Liver (tissue), 9 donors: ENCODE data around the gene EIPR1. TPM values are rescaled to one million over a fixed set of nuclear protein-coding genes. Genes with fewer than 3 reads are reported as not detected.
A peak's percentile ranks its signal among the peaks of the same experiment; 100 is the strongest.
"Not testable (repeated sequence)": the region's sequence is repeated elsewhere in the genome, so short reads cannot be mapped to it uniquely, and the experiment has no call there.

ENCODE experiments used
- DNase-seq: peaks from one replicate; pipeline ENCODE4 v3.0.0-alpha.2; 2017; ENCODE audit warnings: low spot score
- H3K27ac ChIP-seq, 2 donors: one replicate each; pipeline ENCODE4 v1.7.0; 2013; ENCODE audit warnings: inconsistent platforms in 2 of 2, low read length in 2 of 2, control low read depth in 1 of 2, low read depth in 1 of 2, mild to moderate bottlenecking in 1 of 2
- H3K27me3 ChIP-seq, 4 donors: one replicate each; pipeline versions ENCODE4 v1.6.1 to v1.7.0; 2013; ENCODE audit warnings: low read length in 3 of 4, inconsistent platforms in 1 of 4, mild to moderate bottlenecking in 1 of 4, moderate library complexity in 1 of 4; ENCODE audit not compliant: control insufficient read depth in 4 of 4, insufficient read depth in 4 of 4
- H3K36me3 ChIP-seq, 4 donors: one replicate each; pipeline versions ENCODE4 v1.6.1 to v1.7.0; 2013; ENCODE audit warnings: low read length in 3 of 4, mild to moderate bottlenecking in 3 of 4, low read depth in 1 of 4, moderate library complexity in 1 of 4; ENCODE audit not compliant: control insufficient read depth in 4 of 4, insufficient read depth in 3 of 4
- H3K4me1 ChIP-seq, 4 donors: one replicate each; pipeline versions ENCODE4 v1.6.1 to v1.7.0; 2013; ENCODE audit warnings: low read length in 3 of 4, mild to moderate bottlenecking in 3 of 4, moderate library complexity in 1 of 4; ENCODE audit not compliant: control insufficient read depth in 4 of 4, insufficient read depth in 4 of 4
- H3K4me3 ChIP-seq, 3 donors: one replicate each; pipeline versions ENCODE4 v1.6.1 to v1.7.0; 2013; ENCODE audit warnings: low read length in 3 of 3, control low read depth in 1 of 3, low read depth in 1 of 3, mild to moderate bottlenecking in 1 of 3
- H3K9ac ChIP-seq, 2 donors: one replicate each; pipeline ENCODE4 v1.7.0; 2013; ENCODE audit warnings: low read length in 2 of 2, mild to moderate bottlenecking in 2 of 2, moderate library complexity in 2 of 2, control low read depth in 1 of 2, low read depth in 1 of 2
- H3K9me3 ChIP-seq, 4 donors: one replicate each; pipeline versions ENCODE4 v1.6.1 to v1.7.0; 2013; ENCODE audit warnings: low read length in 3 of 4; ENCODE audit not compliant: control insufficient read depth in 4 of 4
- EGR1 ChIP-seq, 2 donors: IDR thresholded peaks; 2 replicates each; pipeline ENCODE4 v1.6.1; 2016 to 2018; ENCODE audit warnings: antibody characterized with exemption in 2 of 2, low read depth in 2 of 2
- FOXA1 ChIP-seq: IDR thresholded peaks from 2 replicates; pipeline ENCODE4 v1.6.1; 2016; ENCODE audit warnings: antibody characterized with exemption
- FOXA2 ChIP-seq: IDR thresholded peaks from 2 replicates; pipeline ENCODE4 v1.6.1; 2016; ENCODE audit warnings: antibody characterized with exemption
- HNF4A ChIP-seq, 2 donors: conservative IDR thresholded peaks; 2 replicates each; pipeline ENCODE4 v1.6.1; 2016; ENCODE audit warnings: antibody characterized with exemption in 2 of 2, mild to moderate bottlenecking in 2 of 2
- JUND ChIP-seq, 2 donors: IDR thresholded peaks; 2 replicates each; pipeline ENCODE4 v1.6.1; 2016; ENCODE audit warnings: antibody characterized with exemption in 2 of 2
- NR2F2 ChIP-seq: IDR thresholded peaks from 2 replicates; pipeline ENCODE4 v1.6.1; 2016; ENCODE audit warnings: antibody characterized with exemption
- RAD21 ChIP-seq, 2 donors: IDR thresholded peaks; 2 replicates each; pipeline ENCODE4 v1.6.1; 2016; ENCODE audit warnings: antibody characterized with exemption in 2 of 2, mild to moderate bottlenecking in 2 of 2
- RXRA ChIP-seq, 2 donors: IDR thresholded peaks; 2 replicates each; pipeline ENCODE4 v1.6.1; 2017 to 2018; ENCODE audit warnings: antibody characterized with exemption in 2 of 2, mild to moderate bottlenecking in 1 of 2
- SP1 ChIP-seq: IDR thresholded peaks from 2 replicates; pipeline ENCODE4 v1.6.1; 2018; ENCODE audit warnings: antibody characterized with exemption, mild to moderate bottlenecking
- TAF1 ChIP-seq: conservative IDR thresholded peaks from 2 replicates; pipeline ENCODE4 v1.6.1; 2016; ENCODE audit warnings: antibody characterized with exemption, mild to moderate bottlenecking
- YY1 ChIP-seq: IDR thresholded peaks from 2 replicates; pipeline ENCODE4 v1.6.1; 2016; ENCODE audit warnings: antibody characterized with exemption, mild to moderate bottlenecking
- WGBS: extraction: QIAGEN DNeasy Blood & Tissue Kit; methylation state at CpG from one replicate; pipeline ENCODE4 v1.1.7; 2013; 5-methylcytosine and 5-hydroxymethylcytosine counted together
- polyA plus RNA-seq, 2 donors: library from polyadenylated mRNA; stranded (reverse) in 1 of 2; unstranded in 1 of 2; fragments of 200-250 nt in 1 of 2; fragments of >200 nt in 1 of 2; fragmentation: Nextera tagmentation in 1 of 2; extraction: Ambion mirVana in 1 of 2; gene quantifications; one replicate each; pipeline versions ENCODE4 v1.2.1 to v1.2.3, GENCODE V29; 2013 to 2015
- total RNA-seq, 2 donors: library from RNA; depleted of rRNA; stranded (reverse); fragments of >200 nt; gene quantifications; one replicate each; pipeline ENCODE4 v1.2.3, GENCODE V29; 2014
- TF ChIP-seq, protein P1 (sequence below): IDR thresholded peaks from 2 replicates; pipeline ENCODE4 v1.6.1; 2016; ENCODE audit warnings: antibody characterized with exemption
- TF ChIP-seq, protein P2 (sequence below): IDR thresholded peaks from 2 replicates; pipeline ENCODE4 v1.6.1; 2016; ENCODE audit warnings: antibody characterized with exemption
- TF ChIP-seq, protein P3 (sequence below): IDR thresholded peaks from 2 replicates; pipeline ENCODE4 v1.6.1; 2016; ENCODE audit warnings: antibody characterized with exemption
- TF ChIP-seq, protein P4 (sequence below): IDR thresholded peaks from 2 replicates; pipeline ENCODE4 v1.6.1; 2016; ENCODE audit warnings: antibody characterized with exemption, mild to moderate bottlenecking
- donor health status: healthy.
- donor health status: healthy.
- donor health status: healthy.
- donor health status: healthy.
- donor health status: healthy.

Gene EIPR1
- total and polyA plus RNA-seq, 4 donors: 7.6 to 12.1 (median 11.4) TPM

DNA sequence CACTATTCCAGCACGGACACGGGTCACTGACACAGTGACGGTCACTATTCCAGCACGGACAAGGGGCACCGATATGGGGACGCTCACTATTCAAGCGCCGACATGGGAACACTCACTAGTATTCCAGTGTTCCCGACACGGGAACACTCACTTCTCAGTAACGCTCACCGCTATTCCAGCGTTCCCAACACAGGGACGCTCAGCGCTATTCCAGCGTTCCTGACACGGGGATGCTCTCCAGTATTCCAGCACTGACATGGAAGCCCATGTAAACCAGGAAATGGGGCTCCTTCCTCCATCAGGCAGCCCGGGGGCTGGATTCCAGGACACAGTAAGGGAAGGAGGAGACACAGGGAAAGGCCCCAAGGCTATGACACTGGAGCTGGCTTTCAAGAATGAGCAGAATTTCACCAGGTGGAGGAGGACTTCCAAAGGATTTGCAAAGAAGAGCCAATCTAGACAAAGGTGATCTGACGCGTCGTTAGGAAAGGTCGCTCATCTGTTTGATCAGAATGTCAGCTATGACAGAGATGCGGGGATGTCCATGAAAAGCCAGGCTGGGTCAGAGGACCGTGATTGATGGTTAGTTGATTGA lies 196.1 kb downstream of the EIPR1 start:
- no peaks in the 10 kb centered on the region for H3K4me1 ChIP-seq
- TF ChIP-seq YY1 (no peak), JUND (IDR thresholded peaks at IDR 0.05) (no peak), RAD21 (IDR thresholded peaks at IDR 0.05) (no peak), SP1 (no peak), RXRA (IDR thresholded peaks at IDR 0.05) (no peak), EGR1 (IDR thresholded peaks at IDR 0.05; ENCODE audit: low read depth in 2 of 2) (no peak), HNF4A (conservative IDR thresholded peaks at IDR 0.05) (no peak), NR2F2 (no peak)
- TF ChIP-seq, protein P1, sequence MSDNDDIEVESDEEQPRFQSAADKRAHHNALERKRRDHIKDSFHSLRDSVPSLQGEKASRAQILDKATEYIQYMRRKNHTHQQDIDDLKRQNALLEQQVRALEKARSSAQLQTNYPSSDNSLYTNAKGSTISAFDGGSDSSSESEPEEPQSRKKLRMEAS: no peak
- TF ChIP-seq, protein P2, sequence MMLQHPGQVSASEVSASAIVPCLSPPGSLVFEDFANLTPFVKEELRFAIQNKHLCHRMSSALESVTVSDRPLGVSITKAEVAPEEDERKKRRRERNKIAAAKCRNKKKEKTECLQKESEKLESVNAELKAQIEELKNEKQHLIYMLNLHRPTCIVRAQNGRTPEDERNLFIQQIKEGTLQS: no peak
- TF ChIP-seq, protein P3, sequence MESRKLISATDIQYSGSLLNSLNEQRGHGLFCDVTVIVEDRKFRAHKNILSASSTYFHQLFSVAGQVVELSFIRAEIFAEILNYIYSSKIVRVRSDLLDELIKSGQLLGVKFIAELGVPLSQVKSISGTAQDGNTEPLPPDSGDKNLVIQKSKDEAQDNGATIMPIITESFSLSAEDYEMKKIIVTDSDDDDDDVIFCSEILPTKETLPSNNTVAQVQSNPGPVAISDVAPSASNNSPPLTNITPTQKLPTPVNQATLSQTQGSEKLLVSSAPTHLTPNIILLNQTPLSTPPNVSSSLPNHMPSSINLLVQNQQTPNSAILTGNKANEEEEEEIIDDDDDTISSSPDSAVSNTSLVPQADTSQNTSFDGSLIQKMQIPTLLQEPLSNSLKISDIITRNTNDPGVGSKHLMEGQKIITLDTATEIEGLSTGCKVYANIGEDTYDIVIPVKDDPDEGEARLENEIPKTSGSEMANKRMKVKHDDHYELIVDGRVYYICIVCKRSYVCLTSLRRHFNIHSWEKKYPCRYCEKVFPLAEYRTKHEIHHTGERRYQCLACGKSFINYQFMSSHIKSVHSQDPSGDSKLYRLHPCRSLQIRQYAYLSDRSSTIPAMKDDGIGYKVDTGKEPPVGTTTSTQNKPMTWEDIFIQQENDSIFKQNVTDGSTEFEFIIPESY: no peak
- no peaks in the 10 kb centered on the region for H3K9me3 ChIP-seq
- H3K36me3 ChIP-seq: peaks cover 0 to 13% (median 4%) of the 10 kb centered on the region in 4 donors
- no peak for DNase-seq
- H3K9ac ChIP-seq: no peak overlapping the region
- H3K27me3 ChIP-seq: no peaks in the 10 kb centered on the region
- 94% methylated on average over 24 of the region's 24 CpGs for WGBS
- no peak overlapping the region for H3K27ac ChIP-seq
- no peak overlapping the region for H3K4me3 ChIP-seq

DNA sequence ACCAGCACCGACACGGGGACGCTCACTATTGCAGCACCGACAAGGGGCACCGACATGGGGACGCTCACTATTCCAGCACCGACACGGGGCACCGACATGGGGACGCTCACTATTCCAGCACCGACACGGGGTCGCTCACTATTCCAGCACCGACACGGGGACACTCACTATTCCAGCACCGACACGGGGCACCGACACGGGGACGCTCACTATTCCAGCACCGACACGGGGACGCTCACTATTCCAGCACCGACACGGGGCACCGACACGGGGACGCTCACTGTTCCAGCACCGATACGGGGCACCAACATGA lies 196.8 kb downstream of the EIPR1 start:
- peak; percentile 47 for DNase-seq
- not testable (repeated sequence) for H3K27ac ChIP-seq, H3K36me3 ChIP-seq, H3K4me1 ChIP-seq, H3K9ac ChIP-seq, H3K9me3 ChIP-seq, H3K4me3 ChIP-seq, H3K27me3 ChIP-seq
- WGBS: 81% methylated on average over 30 of the region's 30 CpGs

DNA sequence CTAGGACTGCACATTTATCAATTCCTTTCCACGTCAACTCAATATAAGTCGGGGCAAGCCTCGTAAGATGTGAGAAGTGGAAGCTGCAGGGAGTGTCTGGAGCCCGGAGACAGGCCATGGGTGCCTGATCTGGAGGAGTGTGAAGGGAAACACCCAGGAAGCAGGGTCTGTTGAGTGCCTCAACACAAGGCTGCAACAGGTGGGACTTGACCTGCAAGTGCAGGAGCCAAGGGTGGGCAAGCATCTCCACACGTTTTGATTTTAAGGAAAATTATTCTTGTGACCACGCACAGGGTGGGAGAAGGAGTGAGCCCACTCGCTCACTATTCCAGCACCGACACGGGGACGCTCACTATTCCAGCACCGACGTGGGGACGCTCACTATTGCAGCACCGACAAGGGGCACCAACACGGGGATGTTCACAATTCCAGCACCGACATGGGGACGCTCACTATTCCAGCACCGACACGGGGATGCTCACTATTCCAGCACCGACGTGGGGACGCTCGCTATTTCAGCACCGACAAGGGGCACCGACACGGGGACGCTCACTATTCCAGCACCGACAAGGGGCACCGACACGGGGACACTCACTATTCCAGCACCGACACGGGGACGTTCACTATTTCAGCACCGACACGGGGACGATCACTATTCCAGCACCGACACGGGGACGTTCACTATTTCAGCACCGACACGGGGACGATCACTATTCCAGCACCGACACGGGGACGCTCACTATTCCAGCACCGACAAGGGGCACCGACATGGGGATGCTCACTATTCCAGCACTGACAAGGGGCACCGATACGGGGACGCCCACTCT lies 197.3 kb downstream of the EIPR1 start:
- Histone ChIP-seq H3K27ac (no peak overlapping the region), H3K9ac (no peak overlapping the region), H3K4me1 (no peaks in the 10 kb centered on the region), H3K27me3 (no peaks in the 10 kb centered on the region), H3K4me3 (no peak overlapping the region), H3K9me3 (no peaks in the 10 kb centered on the region), H3K36me3 (peaks cover 0 to 9% (median 4%) of the 10 kb centered on the region in 4 donors)
- 85% methylated on average over 50 of the region's 50 CpGs for WGBS
- peak; percentile 52 for DNase-seq
- TF ChIP-seq JUND (IDR thresholded peaks at IDR 0.05): no peak
- TF ChIP-seq, protein P3: no peak
- TF ChIP-seq FOXA1: no peak
- no peak for TF ChIP-seq HNF4A (conservative IDR thresholded peaks at IDR 0.05)
- no peak for TF ChIP-seq SP1
- no peak for TF ChIP-seq TAF1
- TF ChIP-seq, protein P2: no peak
- no peak for TF ChIP-seq NR2F2
- no peak for TF ChIP-seq FOXA2
- TF ChIP-seq, protein P1: no peak
- no peak for TF ChIP-seq RAD21 (IDR thresholded peaks at IDR 0.05)
- TF ChIP-seq, protein P4, sequence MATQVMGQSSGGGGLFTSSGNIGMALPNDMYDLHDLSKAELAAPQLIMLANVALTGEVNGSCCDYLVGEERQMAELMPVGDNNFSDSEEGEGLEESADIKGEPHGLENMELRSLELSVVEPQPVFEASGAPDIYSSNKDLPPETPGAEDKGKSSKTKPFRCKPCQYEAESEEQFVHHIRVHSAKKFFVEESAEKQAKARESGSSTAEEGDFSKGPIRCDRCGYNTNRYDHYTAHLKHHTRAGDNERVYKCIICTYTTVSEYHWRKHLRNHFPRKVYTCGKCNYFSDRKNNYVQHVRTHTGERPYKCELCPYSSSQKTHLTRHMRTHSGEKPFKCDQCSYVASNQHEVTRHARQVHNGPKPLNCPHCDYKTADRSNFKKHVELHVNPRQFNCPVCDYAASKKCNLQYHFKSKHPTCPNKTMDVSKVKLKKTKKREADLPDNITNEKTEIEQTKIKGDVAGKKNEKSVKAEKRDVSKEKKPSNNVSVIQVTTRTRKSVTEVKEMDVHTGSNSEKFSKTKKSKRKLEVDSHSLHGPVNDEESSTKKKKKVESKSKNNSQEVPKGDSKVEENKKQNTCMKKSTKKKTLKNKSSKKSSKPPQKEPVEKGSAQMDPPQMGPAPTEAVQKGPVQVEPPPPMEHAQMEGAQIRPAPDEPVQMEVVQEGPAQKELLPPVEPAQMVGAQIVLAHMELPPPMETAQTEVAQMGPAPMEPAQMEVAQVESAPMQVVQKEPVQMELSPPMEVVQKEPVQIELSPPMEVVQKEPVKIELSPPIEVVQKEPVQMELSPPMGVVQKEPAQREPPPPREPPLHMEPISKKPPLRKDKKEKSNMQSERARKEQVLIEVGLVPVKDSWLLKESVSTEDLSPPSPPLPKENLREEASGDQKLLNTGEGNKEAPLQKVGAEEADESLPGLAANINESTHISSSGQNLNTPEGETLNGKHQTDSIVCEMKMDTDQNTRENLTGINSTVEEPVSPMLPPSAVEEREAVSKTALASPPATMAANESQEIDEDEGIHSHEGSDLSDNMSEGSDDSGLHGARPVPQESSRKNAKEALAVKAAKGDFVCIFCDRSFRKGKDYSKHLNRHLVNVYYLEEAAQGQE: no peak
